Measurements from ENCODE around the gene CPSF3.
"Not testable (repeated sequence)": the region's sequence is repeated elsewhere in the genome, so short reads cannot be mapped to it uniquely, and the experiment has no call there.

CPSF3 gene

GRCh38 chr2:9472511-9472910 lies 49.1 kb downstream of the CPSF3 start:
- no peak for DNase-seq

- peak in 1 of 2 experiments; percentile 73 for DNase-seq
These were observed 50.0 kb downstream of the CPSF3 start for GRCh38 chr2:9473308-9473984.

DNA sequence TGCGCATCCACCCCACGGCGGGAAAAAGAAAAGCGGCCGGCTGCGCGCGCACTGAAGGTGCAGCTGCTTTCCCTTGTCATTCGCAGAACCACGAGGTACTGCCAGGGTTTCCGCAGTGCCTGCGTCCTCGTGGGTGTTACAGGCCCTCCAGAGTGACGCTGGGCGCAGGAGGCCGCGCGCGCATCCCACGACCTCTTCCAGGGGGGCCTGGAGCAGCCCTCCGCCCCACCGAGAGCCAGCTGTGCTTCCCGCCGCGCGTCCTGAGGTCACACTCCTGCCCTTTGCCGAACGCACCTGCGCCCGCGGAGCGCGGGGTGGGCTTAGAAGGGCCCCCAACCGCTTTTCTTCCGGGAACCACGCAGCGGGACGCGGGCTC lies 50.5 kb downstream of the CPSF3 start:
- peak in 1 of 2 experiments; percentile 76 for DNase-seq

DNA sequence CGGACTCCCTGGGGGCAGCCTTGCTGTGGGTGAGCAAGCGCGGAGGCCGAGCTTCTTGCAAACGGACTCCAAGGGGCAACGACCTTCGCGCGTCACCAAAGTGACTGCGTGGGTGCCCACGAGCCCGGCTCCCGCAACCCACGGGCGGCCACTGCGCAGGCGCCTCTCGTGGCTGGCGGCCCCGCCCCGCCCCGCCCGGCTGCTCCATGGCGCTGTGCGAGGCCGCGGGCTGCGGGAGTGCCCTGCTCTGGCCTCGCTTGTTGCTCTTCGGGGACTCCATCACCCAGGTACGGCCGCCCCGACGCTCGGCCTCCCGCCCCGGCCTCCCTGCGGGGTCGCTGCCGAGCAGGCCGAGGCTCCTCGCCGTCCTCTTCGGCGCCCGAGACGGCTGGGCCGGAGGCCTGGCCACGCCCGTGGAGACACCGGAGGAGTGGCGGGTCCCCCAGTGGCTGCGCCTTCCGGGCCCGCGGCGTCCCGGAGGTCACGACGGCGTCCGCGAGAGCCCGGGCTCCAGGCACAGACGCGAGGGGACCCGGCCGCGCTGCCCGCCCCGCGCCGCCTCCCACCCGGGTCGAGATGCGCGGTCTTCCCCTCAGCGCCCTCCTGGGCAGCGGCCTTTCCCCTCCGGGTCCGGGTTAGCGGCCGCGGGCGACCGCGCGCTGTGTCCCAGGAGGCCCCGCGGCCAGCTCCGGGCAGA lies 51.1 kb downstream of the CPSF3 start, which contains the start of gene IAH1:
Gene IAH1 (plus strand): TSS at position 191 of the 697 bp plus-strand sequence. CDS start 16 bp downstream, at position 207.
- DNase-seq: peak; percentile 77 to 81

DNA sequence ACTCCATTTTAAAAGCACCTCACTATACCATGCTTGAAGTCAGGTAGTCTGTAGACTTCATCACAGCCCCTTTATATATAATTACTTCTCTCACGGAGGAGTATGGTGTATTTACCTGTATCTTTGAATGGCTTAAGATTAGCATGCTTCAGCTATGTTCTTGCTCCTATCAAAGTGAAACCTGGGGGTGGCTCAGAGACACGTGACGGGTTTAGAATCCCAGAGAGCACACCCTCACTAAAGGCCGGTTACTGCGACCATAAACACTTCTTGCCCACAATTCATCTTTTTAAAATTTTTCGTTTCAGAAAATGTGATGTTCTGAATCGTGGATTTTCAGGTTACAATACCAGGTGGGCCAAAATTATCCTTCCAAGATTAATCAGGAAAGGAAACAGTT lies 54.5 kb downstream of the CPSF3 start:
- no peak for DNase-seq

DNA sequence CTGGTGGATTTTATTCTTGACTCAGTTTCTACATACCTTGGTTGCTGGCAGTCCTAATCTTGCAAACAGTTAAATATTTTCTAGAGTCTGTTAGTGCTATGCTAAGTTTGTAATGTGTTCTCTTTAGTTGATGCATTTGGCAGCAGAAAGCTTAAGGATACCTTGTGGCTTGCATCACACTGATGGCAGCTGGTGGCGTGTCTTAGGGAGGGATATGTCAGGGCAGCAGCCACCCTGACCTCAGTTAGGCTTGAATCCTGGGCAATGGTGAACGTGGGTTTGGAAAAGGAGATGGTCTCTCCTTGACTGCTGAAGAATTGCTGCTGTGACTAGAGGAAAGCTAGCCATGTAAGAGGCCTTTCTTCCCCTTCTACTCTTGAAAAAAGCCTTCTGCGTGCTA lies 55.1 kb downstream of the CPSF3 start:
- DNase-seq: no peak

- DNase-seq: no peak
These were observed 56.7 kb downstream of the CPSF3 start for GRCh38 chr2:9480157-9480556.

GRCh38 chr2:9483107-9483506 lies 59.7 kb downstream of the CPSF3 start:
- no peak for DNase-seq

GRCh38 chr2:9484533-9484932 lies 61.1 kb downstream of the CPSF3 start:
- no peak for DNase-seq

- no peak for DNase-seq
These were observed 65.4 kb downstream of the CPSF3 start for GRCh38 chr2:9488583-9489547.

DNA sequence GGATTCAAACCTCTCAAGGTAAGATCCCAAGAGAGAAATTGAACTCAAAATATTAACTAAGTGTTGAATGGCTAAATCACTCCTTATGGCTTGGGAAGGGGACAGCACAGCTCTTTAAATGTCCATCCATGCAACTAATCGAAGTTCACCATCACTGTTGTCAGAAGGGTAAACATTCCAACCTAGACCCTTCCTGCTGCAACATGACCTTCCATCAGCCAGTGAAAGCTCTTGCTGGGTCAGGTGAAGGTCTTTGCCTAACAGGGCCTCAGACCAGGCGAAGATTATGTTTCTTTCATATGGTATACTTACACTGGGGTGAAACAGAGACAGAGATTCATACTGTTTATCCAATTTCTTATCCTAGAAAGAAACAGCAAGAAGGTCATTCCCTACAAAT lies 67.3 kb downstream of the CPSF3 start:
- DNase-seq: no peak

DNA sequence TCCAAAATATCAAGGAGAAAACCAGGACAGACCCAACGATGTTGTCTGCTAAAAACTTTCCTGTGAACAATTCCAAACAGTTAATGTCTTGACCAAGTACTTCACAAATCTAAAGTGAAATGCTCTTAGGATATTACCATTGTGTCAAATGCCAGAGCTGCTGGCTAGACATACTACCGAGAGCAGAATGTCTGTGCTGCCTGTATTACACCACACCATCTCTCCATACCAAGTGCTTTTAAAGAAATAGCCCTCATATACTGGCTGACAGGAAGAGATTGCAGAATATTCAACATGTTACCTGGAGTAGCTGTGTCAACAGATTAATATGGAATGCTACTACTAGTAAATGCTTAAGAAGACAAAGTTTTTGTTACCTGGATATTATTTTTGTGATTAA lies 69.5 kb downstream of the CPSF3 start:
- DNase-seq: no peak

GRCh38 chr2:9493478-9493877 lies 70.0 kb downstream of the CPSF3 start:
- no peak for DNase-seq

- no peak for DNase-seq
These were observed 70.6 kb downstream of the CPSF3 start for GRCh38 chr2:9494081-9494480.

DNA sequence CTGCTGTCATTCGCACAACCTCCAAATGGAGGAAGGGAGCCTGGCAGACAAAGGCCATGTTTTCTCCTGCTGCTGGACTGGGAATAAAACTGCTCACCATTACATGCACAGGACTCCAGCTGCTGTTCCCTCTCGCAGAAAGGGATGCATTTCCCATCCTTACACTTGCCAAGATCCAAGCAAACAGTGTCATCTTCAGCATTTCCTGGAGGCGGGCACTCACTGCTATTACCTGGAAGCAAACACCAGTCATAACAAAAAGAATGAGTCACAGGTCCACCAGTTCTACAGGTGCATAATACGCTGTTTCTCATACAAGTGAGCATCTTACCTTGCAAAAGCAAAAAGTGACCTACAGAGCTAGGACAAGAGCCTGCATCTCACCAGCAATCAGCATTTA lies 73.6 kb downstream of the CPSF3 start:
- DNase-seq: no peak

DNA sequence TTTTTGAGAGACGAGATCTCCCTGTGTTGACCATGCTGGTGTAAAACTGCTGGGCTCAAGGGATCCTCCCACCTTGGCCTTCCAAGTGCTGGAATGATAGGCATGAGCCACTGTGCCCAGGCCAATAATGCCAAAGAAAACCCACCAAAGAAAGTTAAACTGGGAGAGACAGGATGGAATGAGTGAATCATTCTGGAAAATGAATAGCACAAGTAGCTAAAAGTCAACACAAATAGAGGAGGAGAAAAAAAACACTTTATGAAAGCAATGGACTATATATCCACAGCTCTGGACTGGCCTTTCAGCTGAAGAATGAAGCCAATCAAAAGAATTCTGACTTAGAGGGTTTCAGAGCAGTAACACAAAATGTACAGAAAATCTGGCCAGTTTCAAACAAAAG lies 74.8 kb downstream of the CPSF3 start:
- no peak for DNase-seq

DNA sequence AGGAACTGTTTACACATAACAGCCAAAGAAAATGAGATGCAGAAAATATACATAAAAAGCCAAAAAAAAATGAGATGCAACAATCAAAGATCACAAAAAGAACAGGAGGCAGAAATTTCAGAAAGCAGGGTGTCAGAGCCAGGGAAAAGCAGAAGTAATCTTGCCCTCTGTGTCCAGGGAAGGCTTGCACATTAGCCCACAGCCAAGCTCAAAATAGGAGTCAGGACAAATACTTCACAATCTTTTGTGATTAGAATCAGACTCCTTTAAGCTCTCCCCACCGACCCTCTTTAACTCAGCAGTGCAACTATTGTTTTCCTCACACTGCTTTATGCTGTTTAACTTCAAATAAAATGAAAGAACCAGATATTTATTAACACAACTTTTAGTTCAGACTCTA lies 85.5 kb downstream of the CPSF3 start:
- DNase-seq: no peak

DNA sequence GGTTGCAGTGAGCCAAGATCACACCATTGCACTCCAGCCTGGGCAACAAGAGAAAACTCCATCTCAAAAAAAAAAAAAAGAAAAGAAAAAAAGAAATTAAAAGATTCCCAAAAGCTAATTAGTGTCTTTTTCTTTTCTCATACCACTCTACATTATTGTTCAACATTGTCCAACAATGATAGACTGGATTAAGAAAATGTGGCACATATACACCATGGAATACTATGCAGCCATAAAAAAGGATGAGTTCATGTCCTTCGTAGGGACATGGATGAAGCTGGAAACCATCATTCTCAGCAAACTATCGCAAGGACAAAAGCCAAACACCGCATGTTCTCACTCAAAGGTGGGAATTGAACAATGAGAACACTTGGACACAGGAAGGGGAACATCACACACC lies 90.5 kb downstream of the CPSF3 start:
- DNase-seq: not testable (repeated sequence)

- no peak for DNase-seq
These were observed 93.8 kb downstream of the CPSF3 start for GRCh38 chr2:9517118-9517782.

DNA sequence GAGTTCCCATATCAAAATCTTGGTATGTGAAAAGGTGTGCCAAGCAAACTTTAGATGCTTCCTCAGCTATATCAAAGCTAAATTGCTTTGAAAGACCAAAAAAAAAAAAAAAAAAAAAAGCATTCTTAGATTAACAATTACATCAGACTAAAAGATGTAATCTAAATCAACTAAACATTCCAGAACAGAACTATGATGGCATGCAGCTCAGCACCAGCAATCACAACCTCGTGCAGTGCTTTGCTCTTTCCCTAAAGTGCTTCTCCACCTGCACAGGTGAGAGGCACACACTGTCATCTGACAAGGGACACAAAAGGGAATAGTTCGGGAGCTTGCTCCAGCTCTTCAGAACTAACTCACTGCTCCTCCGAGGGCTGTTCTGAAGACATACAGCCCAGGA lies 94.7 kb downstream of the CPSF3 start:
- DNase-seq: no peak

- DNase-seq: no peak
These were observed 95.3 kb downstream of the CPSF3 start for GRCh38 chr2:9518780-9519179.

DNA sequence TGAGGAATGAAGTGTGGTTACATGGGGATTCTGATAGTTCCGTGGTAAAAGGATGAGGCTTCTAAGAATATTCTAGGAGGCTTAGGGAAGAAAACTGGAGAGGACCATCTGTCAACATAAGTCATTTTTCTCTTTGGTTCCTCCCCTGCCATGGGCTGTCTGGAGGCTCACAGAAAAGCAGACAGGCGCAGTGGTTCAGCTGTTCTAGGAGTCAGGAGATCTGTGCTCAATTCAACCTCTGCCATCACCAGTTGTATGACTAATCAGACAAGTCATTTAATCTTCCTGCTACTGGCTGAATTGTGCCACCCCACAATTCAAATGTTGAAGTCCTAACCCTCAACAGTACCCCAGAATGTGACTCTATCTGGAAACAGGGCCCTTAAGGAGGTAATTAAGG lies 95.8 kb downstream of the CPSF3 start:
- no peak for DNase-seq

All from activated T-cell treated with anti-CD3 and anti-CD28 coated beads, Interleukin-2, amount 50 U/mL, for 48 hours (primary cell).